ENCODE results near the gene IQCE. TPM values are rescaled to one million over a fixed set of nuclear protein-coding genes. Genes with fewer than 3 reads are reported as not detected.

IQCE gene
- total RNA-seq, 1 donor from 2014 or later, result 11.1 TPM

- no peaks in the 10 kb centered on the region for H3K9me3 Mint-ChIP-seq
- DNase-seq (ENCODE audit: low spot score), result no peak
- no peak overlapping the region for H3K27ac Mint-ChIP-seq
- peaks cover 12% of the 10 kb centered on the region for H3K36me3 Mint-ChIP-seq (ENCODE audit: low read depth)
- no peaks in the 10 kb centered on the region for H3K27me3 Mint-ChIP-seq (ENCODE audit: insufficient read depth)
- intact Hi-C loops (cut with micrococcal nuclease), result no loop called here
- H3K4me1 Mint-ChIP-seq (ENCODE audit: low read depth), result no peaks in the 10 kb centered on the region
- no peak overlapping the region for H3K4me3 Mint-ChIP-seq
Measured at GRCh38 chr7:2572101-2572842, 13.5 kb downstream of the IQCE start.

- Mint-ChIP-seq H3K4me1 (ENCODE audit: low read depth) (no peaks in the 10 kb centered on the region), H3K4me3 (no peak overlapping the region), H3K27ac (no peak overlapping the region), H3K36me3 (ENCODE audit: low read depth) (peaks cover 12% of the 10 kb centered on the region), H3K9me3 (no peaks in the 10 kb centered on the region), H3K27me3 (ENCODE audit: insufficient read depth) (no peaks in the 10 kb centered on the region)
- intact Hi-C loops (cut with micrococcal nuclease), result no loop called here
- DNase-seq (ENCODE audit: low spot score), result no peak
Measured at GRCh38 chr7:2573761-2574160, 15.0 kb downstream of the IQCE start.

DNA sequence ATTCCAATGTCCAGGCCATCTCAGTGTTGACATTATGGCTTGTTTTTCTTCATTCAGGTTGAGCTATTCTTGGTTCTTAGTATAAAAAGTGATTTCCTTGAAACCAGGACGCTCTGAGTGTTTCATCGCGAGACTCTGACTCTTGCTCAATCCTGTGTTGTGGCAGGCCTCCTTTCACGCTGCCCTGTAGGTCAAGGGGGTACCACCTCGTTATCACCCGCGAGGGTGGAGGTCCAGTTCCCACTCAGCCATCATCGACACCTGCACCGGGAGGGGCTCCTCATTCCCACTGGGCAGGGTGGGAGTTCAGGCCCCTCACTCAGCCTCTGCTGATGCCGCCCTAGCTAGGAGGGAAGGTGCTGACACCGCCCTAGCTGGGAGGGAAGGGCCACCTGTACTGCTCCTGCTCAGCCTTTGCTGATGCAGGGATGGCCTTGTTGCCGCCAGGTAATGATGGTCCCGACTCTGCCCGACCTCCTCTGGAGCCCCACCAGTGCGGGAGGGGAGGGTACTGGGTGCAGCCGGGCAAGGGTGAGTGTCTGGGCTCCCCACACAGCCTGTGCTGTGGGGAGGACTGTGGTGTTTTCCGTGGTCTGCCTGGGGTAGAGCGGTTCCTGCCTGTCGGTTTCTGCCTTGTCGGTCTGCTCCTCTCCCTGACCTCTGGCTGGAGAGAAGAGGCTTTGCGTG, 16.4 kb downstream of the IQCE start:
- no peak for DNase-seq (ENCODE audit: low spot score)
- no peaks in the 10 kb centered on the region for H3K9me3 Mint-ChIP-seq
- intact Hi-C loops (cut with micrococcal nuclease), result no loop called here
- H3K27me3 Mint-ChIP-seq (ENCODE audit: insufficient read depth), result no peaks in the 10 kb centered on the region
- no peak overlapping the region for H3K27ac Mint-ChIP-seq
- H3K4me1 Mint-ChIP-seq (ENCODE audit: low read depth), result no peaks in the 10 kb centered on the region
- H3K36me3 Mint-ChIP-seq (ENCODE audit: low read depth), result peaks cover 12% of the 10 kb centered on the region
- H3K4me3 Mint-ChIP-seq, result no peak overlapping the region

GRCh38 chr7:2575733-2576340, 17.1 kb downstream of the IQCE start:
- no peak overlapping the region for H3K27ac Mint-ChIP-seq
- H3K9me3 Mint-ChIP-seq, result no peaks in the 10 kb centered on the region
- H3K27me3 Mint-ChIP-seq (ENCODE audit: insufficient read depth), result no peaks in the 10 kb centered on the region
- H3K4me1 Mint-ChIP-seq (ENCODE audit: low read depth), result no peaks in the 10 kb centered on the region
- peaks cover 12% of the 10 kb centered on the region for H3K36me3 Mint-ChIP-seq (ENCODE audit: low read depth)
- H3K4me3 Mint-ChIP-seq, result no peak overlapping the region
- no peak for DNase-seq (ENCODE audit: low spot score)
- intact Hi-C loops (cut with micrococcal nuclease), result no loop called here

DNA sequence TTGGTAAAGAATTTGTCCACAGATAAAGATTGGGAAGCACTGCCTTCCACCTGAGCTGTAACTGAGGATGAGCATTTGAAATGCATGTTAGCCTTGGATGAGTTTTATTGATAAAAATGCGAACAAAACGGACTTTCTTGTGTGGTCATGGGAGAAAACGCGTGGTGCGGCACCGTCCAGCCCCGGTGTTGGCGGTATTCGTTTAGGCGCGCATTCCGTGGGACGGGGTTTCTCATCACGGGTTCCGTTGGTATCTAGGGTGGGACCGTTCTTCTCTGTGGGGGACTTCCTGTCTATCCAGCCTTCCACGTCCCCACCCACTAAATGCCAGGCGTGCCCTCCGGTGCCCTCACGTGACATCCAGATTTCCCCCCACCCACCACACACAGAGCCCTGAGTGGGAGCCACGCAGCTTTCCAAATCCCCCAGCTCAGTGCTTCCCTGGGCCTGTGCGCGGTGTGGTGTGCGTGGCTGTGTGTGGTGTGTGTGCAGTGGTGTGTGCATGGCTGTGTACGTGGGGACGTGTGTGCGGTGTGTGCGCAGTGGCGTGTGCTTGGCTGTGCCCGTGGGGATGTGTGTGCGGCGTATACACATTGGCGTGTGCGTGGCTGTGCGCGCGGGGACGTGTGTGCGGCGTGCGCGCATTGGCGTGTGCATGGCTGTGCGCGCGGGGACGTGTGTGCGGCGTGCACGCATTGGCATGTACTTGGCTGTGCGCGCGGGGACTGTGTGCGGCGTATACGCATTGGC, 18.1 kb downstream of the IQCE start:
- Mint-ChIP-seq H3K4me3 (no peak overlapping the region), H3K36me3 (ENCODE audit: low read depth) (peaks cover 12% of the 10 kb centered on the region), H3K27me3 (ENCODE audit: insufficient read depth) (no peaks in the 10 kb centered on the region), H3K4me1 (ENCODE audit: low read depth) (no peaks in the 10 kb centered on the region), H3K27ac (no peak overlapping the region), H3K9me3 (no peaks in the 10 kb centered on the region)
- intact Hi-C loops (cut with micrococcal nuclease), result no loop called here
- no peak for DNase-seq (ENCODE audit: low spot score)

- Mint-ChIP-seq H3K27me3 (ENCODE audit: insufficient read depth) (no peaks in the 10 kb centered on the region), H3K4me3 (no peak overlapping the region), H3K4me1 (ENCODE audit: low read depth) (no peaks in the 10 kb centered on the region), H3K27ac (no peak overlapping the region), H3K36me3 (ENCODE audit: low read depth) (peaks cover 10% of the 10 kb centered on the region), H3K9me3 (no peaks in the 10 kb centered on the region)
- intact Hi-C loops (cut with micrococcal nuclease), result no loop called here
- no peak for DNase-seq (ENCODE audit: low spot score)
Measured at GRCh38 chr7:2577914-2578680, 19.3 kb downstream of the IQCE start.

- DNase-seq (ENCODE audit: low spot score), result no peak
- Mint-ChIP-seq H3K4me3 (no peak overlapping the region), H3K9me3 (no peaks in the 10 kb centered on the region), H3K36me3 (ENCODE audit: low read depth) (peaks cover 3% of the 10 kb centered on the region), H3K27me3 (ENCODE audit: insufficient read depth) (no peaks in the 10 kb centered on the region), H3K27ac (no peak overlapping the region), H3K4me1 (ENCODE audit: low read depth) (no peaks in the 10 kb centered on the region)
- intact Hi-C loops (cut with micrococcal nuclease), result no loop called here
Measured at GRCh38 chr7:2580636-2581035, 21.9 kb downstream of the IQCE start.

DNA sequence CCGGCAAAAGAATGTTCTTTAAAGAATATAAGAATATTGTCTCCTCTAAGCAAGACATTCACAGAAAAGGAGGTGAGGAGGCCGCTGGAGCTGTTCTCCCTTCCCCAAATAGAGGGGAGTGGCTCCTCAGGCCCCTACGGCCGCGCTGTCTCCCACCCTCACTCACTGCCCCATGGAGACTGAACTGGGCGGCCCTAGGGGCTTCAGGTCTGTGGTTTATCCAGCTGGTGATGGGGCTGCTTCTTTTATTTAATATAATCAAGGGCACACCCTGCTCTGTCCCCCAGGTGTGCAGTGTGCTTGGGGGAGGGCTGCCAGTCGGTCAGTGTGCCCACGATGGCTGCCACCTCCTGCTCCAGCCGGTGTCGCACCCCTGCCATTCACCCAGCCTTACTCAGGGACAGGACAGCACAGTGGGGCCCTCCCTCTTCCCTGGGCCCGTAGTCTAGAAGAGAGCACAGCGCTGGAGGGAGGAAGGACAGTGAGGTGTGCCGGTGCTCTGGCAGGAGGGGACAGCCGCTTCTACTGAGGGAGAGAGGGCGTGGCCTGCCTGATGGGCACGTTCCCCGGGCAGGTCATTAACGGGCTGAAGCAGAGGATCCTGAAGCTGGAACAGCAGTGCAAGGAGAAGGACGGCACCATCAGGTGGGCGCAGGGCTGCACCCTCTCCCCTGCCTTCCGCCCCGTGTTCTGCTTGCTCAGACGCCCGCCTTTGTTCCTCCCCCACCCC, 23.4 kb downstream of the IQCE start:
- Mint-ChIP-seq H3K36me3 (ENCODE audit: low read depth) (peaks cover 5% of the 10 kb centered on the region), H3K27me3 (ENCODE audit: insufficient read depth) (no peaks in the 10 kb centered on the region), H3K9me3 (no peaks in the 10 kb centered on the region), H3K4me1 (ENCODE audit: low read depth) (no peaks in the 10 kb centered on the region), H3K4me3 (no peak overlapping the region), H3K27ac (no peak overlapping the region)
- no peak for DNase-seq (ENCODE audit: low spot score)
- intact Hi-C loops (cut with micrococcal nuclease), result no loop called here

- Mint-ChIP-seq H3K4me3 (no peak overlapping the region), H3K9me3 (no peaks in the 10 kb centered on the region), H3K4me1 (ENCODE audit: low read depth) (no peaks in the 10 kb centered on the region), H3K27me3 (ENCODE audit: insufficient read depth) (no peaks in the 10 kb centered on the region), H3K36me3 (ENCODE audit: low read depth) (peaks cover 5% of the 10 kb centered on the region), H3K27ac (no peak overlapping the region)
- DNase-seq (ENCODE audit: low spot score), result no peak
- intact Hi-C loops (cut with micrococcal nuclease), result no loop called here
Measured at GRCh38 chr7:2583798-2584580, 25.2 kb downstream of the IQCE start.

GRCh38 chr7:2585446-2585845, 26.7 kb downstream of the IQCE start:
- Mint-ChIP-seq H3K9me3 (no peaks in the 10 kb centered on the region), H3K4me1 (ENCODE audit: low read depth) (no peaks in the 10 kb centered on the region), H3K4me3 (no peak overlapping the region), H3K27me3 (ENCODE audit: insufficient read depth) (no peaks in the 10 kb centered on the region), H3K27ac (no peak overlapping the region), H3K36me3 (ENCODE audit: low read depth) (peaks cover 5% of the 10 kb centered on the region)
- no peak for DNase-seq (ENCODE audit: low spot score)
- intact Hi-C loops (cut with micrococcal nuclease), result no loop called here

DNA sequence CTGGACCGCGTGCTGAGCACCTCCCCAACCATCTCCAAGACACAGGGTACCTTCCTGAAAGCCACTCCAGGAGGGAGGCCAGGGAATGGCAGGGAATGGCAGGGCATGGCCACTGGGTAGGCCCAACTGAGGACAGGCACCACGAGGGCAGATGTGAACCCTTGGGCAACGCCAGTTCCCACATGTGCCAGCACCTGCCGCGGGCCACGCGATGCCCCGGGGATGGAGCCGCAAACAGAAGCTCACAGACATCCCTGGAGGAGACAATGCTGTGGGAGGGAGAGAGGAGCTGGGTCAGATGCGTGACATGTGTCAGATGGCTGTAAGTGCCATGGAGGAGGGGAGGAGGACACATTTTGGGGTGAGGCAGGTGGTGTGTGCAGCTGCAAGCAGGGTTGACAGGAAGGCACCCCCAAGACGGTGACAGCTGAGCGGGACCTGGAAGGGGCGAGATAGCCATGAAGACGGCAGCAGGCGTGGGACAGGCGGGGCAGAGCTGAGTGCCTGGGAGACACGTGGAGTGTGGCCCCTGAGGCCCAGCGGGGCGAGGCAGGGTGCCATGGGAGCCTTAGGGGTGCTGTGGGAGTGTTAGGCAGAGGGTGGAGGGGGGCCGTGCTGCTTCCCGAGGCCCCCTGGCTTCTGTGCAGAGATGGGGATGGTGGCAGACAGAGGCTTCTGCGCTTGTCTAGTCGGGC, 27.7 kb downstream of the IQCE start:
- no peak overlapping the region for H3K27ac Mint-ChIP-seq
- no peak overlapping the region for H3K4me3 Mint-ChIP-seq
- H3K36me3 Mint-ChIP-seq (ENCODE audit: low read depth), result peaks cover 7% of the 10 kb centered on the region
- intact Hi-C loops (cut with micrococcal nuclease), result no loop called here
- H3K27me3 Mint-ChIP-seq (ENCODE audit: insufficient read depth), result no peaks in the 10 kb centered on the region
- DNase-seq (ENCODE audit: low spot score), result no peak
- H3K9me3 Mint-ChIP-seq, result no peaks in the 10 kb centered on the region
- H3K4me1 Mint-ChIP-seq (ENCODE audit: low read depth), result no peaks in the 10 kb centered on the region
